ACC112 (cell line): Measurements from ENCODE around the gene NECTIN2.
"Not testable (repeated sequence)": the region's sequence is repeated elsewhere in the genome, so short reads cannot be mapped to it uniquely, and the experiment has no call there.

ENCODE experiments used
- H2AFZ ChIP-seq: fragments of 200-600 bp; sonication (generic); one replicate; pipeline ENCODE4 v1.6.0; 2017; ENCODE audit warnings: antibody characterized with exemption, low read length; ENCODE audit not compliant: unreplicated experiment
- H3K27ac ChIP-seq: fragments of 200-600 bp; sonication (generic); 2 replicates; pipeline ENCODE4 v1.5.1; 2014; ENCODE audit warnings: low read depth, mild to moderate bottlenecking, antibody characterized with exemption, low read length, moderate library complexity
- H3K27me3 ChIP-seq: fragments of 200-600 bp; sonication (generic); 2 replicates; pipeline ENCODE4 v1.6.1; 2014; ENCODE audit warnings: mild to moderate bottlenecking, antibody characterized with exemption, low read length, moderate library complexity, mixed read lengths; ENCODE audit not compliant: insufficient read depth
- H3K36me3 ChIP-seq: fragments of 200-600 bp; sonication (generic); 2 replicates; pipeline ENCODE4 v1.6.1; 2016; ENCODE audit warnings: mild to moderate bottlenecking, antibody characterized with exemption, low read length, moderate library complexity, mixed read lengths; ENCODE audit not compliant: insufficient read depth
- H3K4me1 ChIP-seq: fragments of 200-600 bp; sonication (generic); one replicate; pipeline ENCODE4 v1.6.1; 2016; ENCODE audit warnings: low read length, mixed read lengths; ENCODE audit not compliant: insufficient read depth, unreplicated experiment, control insufficient read depth
- H3K4me3 ChIP-seq: fragments of 200-600 bp; sonication (generic); 2 replicates; pipeline ENCODE4 v1.5.1; 2014; ENCODE audit warnings: mild to moderate bottlenecking, low read depth, low read length
- H3K79me2 ChIP-seq: fragments of 200-600 bp; sonication (generic); one replicate; pipeline ENCODE4 v1.6.0; 2016; ENCODE audit warnings: low read length; ENCODE audit not compliant: control insufficient read depth, unreplicated experiment, insufficient read depth

NECTIN2 gene

DNA sequence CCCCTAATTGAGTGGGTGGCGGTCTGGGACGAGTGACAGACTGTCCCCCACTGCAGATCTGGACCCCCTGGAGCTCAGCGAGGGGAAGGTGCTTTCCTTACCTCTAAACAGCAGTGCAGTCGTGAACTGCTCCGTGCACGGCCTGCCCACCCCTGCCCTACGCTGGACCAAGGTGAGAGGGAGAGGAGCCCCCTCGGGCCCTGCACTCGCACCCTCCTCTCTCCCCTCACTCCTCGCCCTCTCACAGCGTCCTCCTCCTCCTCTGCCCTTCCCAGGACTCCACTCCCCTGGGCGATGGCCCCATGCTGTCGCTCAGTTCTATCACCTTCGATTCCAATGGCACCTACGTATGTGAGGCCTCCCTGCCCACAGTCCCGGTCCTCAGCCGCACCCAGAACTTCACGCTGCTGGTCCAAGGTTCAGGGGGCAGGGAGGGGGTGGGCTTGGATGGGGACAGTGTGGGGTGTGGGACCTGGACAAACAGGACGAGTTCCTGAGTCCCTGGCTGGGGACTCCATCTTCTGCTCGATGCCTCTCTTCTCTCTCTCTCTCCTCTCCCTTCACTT is 27.5 kb upstream of the NECTIN2 start:
- no peaks in the 10 kb centered on the region for H3K36me3 ChIP-seq
- no peaks in the 10 kb centered on the region for H3K79me2 ChIP-seq
- no peak overlapping the region for H2AFZ ChIP-seq
- H3K27ac ChIP-seq, result no peak overlapping the region
- H3K4me3 ChIP-seq, result no peak overlapping the region
- H3K4me1 ChIP-seq, result no peaks in the 10 kb centered on the region
- no peaks in the 10 kb centered on the region for H3K27me3 ChIP-seq

DNA sequence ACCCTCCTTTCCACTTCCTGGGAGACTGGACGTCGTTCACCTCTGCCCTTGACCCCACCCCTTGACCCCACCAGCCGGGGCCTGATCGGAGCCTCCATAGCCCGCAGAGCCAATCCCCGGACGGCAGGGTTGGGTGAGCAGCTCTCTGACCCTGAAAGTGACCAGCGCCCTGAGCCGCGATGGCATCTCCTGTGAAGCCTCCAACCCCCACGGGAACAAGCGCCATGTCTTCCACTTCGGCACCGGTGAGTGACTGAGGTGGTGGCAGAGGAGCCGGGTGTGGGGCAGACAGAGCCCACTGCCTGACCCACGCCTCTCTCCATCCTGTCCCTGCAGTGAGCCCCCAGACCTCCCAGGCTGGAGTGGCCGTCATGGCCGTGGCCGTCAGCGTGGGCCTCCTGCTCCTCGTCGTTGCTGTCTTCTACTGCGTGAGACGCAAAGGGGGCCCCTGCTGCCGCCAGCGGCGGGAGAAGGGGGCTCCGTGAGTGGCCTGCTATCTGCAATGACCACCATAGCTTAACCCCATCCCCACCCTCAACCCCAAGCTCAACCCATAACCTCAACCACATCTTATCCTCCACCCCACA is 26.8 kb upstream of the NECTIN2 start:
- no peak overlapping the region for H2AFZ ChIP-seq
- no peak overlapping the region for H3K4me3 ChIP-seq
- H3K27ac ChIP-seq, result no peak overlapping the region
- no peaks in the 10 kb centered on the region for H3K36me3 ChIP-seq
- H3K27me3 ChIP-seq, result no peaks in the 10 kb centered on the region
- H3K79me2 ChIP-seq, result no peaks in the 10 kb centered on the region
- no peaks in the 10 kb centered on the region for H3K4me1 ChIP-seq

DNA sequence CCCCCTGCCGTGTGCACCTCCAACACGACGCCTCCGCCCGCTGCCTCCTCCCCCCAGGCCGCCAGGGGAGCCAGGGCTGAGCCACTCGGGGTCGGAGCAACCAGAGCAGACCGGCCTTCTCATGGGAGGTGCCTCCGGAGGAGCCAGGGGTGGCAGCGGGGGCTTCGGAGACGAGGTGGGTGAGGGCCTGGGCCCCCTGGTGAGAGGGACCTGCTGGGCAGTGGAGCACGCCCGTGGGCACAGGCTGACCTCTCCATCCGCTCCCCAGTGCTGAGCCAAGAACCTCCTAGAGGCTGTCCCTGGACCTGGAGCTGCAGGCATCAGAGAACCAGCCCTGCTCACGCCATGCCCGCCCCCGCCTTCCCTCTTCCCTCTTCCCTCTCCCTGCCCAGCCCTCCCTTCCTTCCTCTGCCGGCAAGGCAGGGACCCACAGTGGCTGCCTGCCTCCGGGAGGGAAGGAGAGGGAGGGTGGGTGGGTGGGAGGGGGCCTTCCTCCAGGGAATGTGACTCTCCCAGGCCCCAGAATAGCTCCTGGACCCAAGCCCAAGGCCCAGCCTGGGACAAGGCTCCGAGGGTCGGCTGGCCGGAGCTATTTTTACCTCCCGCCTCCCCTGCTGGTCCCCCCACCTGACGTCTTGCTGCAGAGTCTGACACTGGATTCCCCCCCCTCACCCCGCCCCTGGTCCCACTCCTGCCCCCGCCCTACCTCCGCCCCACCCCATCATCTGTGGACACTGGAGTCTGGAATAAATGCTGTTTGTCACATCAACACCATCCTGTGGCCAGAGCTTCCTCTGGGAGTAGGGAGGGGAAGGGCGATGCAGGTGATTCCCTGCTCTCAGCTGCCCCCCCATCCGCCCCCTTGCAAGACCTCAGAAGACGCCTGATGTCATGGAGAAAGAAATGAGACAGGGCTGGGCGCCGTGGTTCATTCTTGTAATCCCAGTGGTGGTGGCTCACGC is 25.2 kb upstream of the NECTIN2 start:
- H3K79me2 ChIP-seq, result no peaks in the 10 kb centered on the region
- no peak overlapping the region for H3K4me3 ChIP-seq
- H3K27ac ChIP-seq, result no peak overlapping the region
- H3K27me3 ChIP-seq, result peaks cover 3% of the 10 kb centered on the region; the same call in 1 of the 2 replicates
- H3K4me1 ChIP-seq, result no peaks in the 10 kb centered on the region
- no peak overlapping the region for H2AFZ ChIP-seq
- H3K36me3 ChIP-seq, result no peaks in the 10 kb centered on the region

- Histone ChIP-seq H3K27ac (no peak overlapping the region), H3K36me3 (no peaks in the 10 kb centered on the region), H3K27me3 (peaks cover 3% of the 10 kb centered on the region; the same call in 1 of the 2 replicates), H3K79me2 (no peaks in the 10 kb centered on the region), H2AFZ (no peak overlapping the region), H3K4me3 (no peak overlapping the region), H3K4me1 (no peaks in the 10 kb centered on the region)
Observed at GRCh38 chr19:44822177-44822576, 23.9 kb upstream of the NECTIN2 start.

- peaks cover 3% of the 10 kb centered on the region; the same call in 1 of the 2 replicates for H3K27me3 ChIP-seq
- no peaks in the 10 kb centered on the region for H3K4me1 ChIP-seq
- no peaks in the 10 kb centered on the region for H3K79me2 ChIP-seq
- H3K4me3 ChIP-seq, result no peak overlapping the region
- H3K27ac ChIP-seq, result no peak overlapping the region
- no peak overlapping the region for H2AFZ ChIP-seq
- no peaks in the 10 kb centered on the region for H3K36me3 ChIP-seq
Observed at GRCh38 chr19:44822670-44823372, 23.3 kb upstream of the NECTIN2 start.

DNA sequence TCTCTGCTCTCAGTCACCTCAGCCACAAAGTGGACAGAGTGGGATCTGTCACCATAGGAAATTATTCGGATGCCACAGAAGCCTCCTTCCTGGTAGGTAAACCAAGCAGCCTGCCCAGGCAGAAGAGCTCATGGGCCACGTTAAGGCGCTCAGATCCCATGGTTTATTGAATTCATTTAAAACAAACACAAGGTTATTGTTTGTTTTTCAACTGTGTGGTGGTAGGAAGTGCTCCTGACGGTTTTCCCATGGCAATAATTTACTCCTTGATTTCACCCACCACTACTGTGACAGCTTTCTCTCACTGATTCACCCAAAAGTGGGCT is 22.8 kb upstream of the NECTIN2 start:
- peaks cover 3% of the 10 kb centered on the region; the same call in 1 of the 2 replicates for H3K27me3 ChIP-seq
- no peak overlapping the region for H3K27ac ChIP-seq
- no peaks in the 10 kb centered on the region for H3K79me2 ChIP-seq
- no peaks in the 10 kb centered on the region for H3K4me1 ChIP-seq
- no peaks in the 10 kb centered on the region for H3K36me3 ChIP-seq
- H3K4me3 ChIP-seq, result no peak overlapping the region
- H2AFZ ChIP-seq, result no peak overlapping the region

GRCh38 chr19:44824761-44825160 is 21.3 kb upstream of the NECTIN2 start:
- H3K36me3 ChIP-seq, result no peaks in the 10 kb centered on the region
- no peaks in the 10 kb centered on the region for H3K79me2 ChIP-seq
- H3K27me3 ChIP-seq, result peaks cover 3% of the 10 kb centered on the region; the same call in 1 of the 2 replicates
- H3K4me1 ChIP-seq, result no peaks in the 10 kb centered on the region
- no peak overlapping the region for H2AFZ ChIP-seq
- H3K4me3 ChIP-seq, result no peak overlapping the region
- no peak overlapping the region for H3K27ac ChIP-seq

GRCh38 chr19:44832875-44833274 is 13.2 kb upstream of the NECTIN2 start:
- not testable (repeated sequence) for H3K79me2 ChIP-seq, H2AFZ ChIP-seq, H3K27ac ChIP-seq, H3K4me1 ChIP-seq, H3K27me3 ChIP-seq, H3K4me3 ChIP-seq, H3K36me3 ChIP-seq

GRCh38 chr19:44834399-44834798 is 11.7 kb upstream of the NECTIN2 start:
- not testable (repeated sequence) for H3K4me3 ChIP-seq, H2AFZ ChIP-seq, H3K36me3 ChIP-seq, H3K27ac ChIP-seq, H3K27me3 ChIP-seq, H3K79me2 ChIP-seq, H3K4me1 ChIP-seq

DNA sequence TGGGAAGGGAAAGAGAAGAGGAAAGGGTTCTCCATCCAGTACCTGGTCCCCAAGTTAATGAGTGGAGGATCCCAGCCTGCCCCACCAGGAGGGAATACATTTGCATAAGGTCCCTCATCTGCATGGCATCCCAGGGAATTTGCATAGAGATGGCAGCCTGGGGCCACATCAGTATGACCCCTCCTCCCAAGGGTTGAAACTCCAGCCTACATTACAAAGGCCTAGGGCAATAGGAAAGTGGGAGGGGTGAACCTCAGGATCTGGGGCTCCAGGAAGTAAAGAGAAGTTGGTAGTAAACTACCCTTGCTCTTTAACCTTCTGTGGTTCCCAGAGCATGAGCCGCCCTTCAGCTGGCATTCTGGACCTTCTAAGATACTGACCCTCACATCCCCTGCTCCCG is 6.8 kb upstream of the NECTIN2 start:
- no peak overlapping the region for H2AFZ ChIP-seq
- no peak overlapping the region for H3K4me3 ChIP-seq
- H3K27me3 ChIP-seq, result no peaks in the 10 kb centered on the region
- H3K4me1 ChIP-seq, result no peaks in the 10 kb centered on the region
- no peaks in the 10 kb centered on the region for H3K36me3 ChIP-seq
- no peak overlapping the region for H3K27ac ChIP-seq
- no peaks in the 10 kb centered on the region for H3K79me2 ChIP-seq
